Nephron progenitor cell (in vitro differentiated cells): ENCODE measurements around the gene ANTXR1.

Source experiments
- DNase-seq: peaks from one replicate; pipeline ENCODE4 v3.0.0; 2021
- H3K27ac Mint-ChIP-seq: 2 replicates; pipeline ENCODE4 v1.8.0; 2021; ENCODE audit warnings: mild to moderate bottlenecking, moderate library complexity, mixed read lengths
- H3K27me3 Mint-ChIP-seq: 2 replicates; pipeline ENCODE4 v1.8.0; 2021; ENCODE audit warnings: mild to moderate bottlenecking, low read depth, mixed read lengths; ENCODE audit not compliant: poor library complexity
- H3K36me3 Mint-ChIP-seq: 2 replicates; pipeline ENCODE4 v1.8.0; 2021; ENCODE audit warnings: low read depth, mixed read lengths
- H3K4me1 Mint-ChIP-seq: 2 replicates; pipeline ENCODE4 v1.8.0; 2021; ENCODE audit warnings: mixed read lengths
- H3K4me3 Mint-ChIP-seq: 2 replicates; pipeline ENCODE4 v1.8.0; 2021; ENCODE audit warnings: mild to moderate bottlenecking, moderate library complexity, mixed read lengths
- H3K9me3 Mint-ChIP-seq: 2 replicates; pipeline ENCODE4 v1.8.0; 2021; ENCODE audit warnings: mild to moderate bottlenecking, moderate library complexity, mixed read lengths
- TF ChIP-seq, protein P1 (sequence below): fragments of 200-600 bp; sonication (generic); IDR thresholded peaks from 2 replicates; pipeline ENCODE4 v1.5.0; 2021; ENCODE audit warnings: antibody characterized with exemption

The ANTXR1 gene

DNA sequence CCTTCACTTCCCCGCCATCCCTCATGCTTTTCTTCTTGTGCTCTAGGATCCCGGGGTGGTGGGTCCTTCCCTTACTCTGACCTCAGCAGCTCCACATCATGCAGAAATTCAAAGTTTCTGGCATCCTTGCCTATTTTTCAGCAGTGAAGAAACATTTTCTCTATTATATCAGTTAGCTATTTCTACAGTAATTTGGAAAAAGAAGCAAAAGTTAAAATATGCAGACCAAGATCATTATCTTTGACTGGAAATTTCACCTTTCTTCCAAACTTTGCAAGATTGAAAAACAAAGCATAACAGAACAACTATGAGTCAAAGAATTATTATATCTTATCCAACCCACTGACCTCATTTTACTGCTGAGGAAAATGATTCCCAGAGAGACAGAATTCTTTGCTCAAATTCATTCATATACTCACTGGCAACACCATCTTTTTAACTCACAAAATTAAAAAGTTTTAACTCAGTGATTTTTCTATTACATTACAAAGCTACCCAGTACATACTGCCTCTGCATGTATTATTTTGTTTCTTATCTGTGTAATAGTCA is 40.5 kb downstream of the ANTXR1 start:
- Mint-ChIP-seq H3K27ac (no peak overlapping the region), H3K27me3 (no peaks in the 10 kb centered on the region), H3K9me3 (peaks cover 25% of the 10 kb centered on the region), H3K4me3 (no peak overlapping the region), H3K4me1 (no peaks in the 10 kb centered on the region), H3K36me3 (peaks cover 73% of the 10 kb centered on the region)
- no peak for DNase-seq
- TF ChIP-seq, protein P1, sequence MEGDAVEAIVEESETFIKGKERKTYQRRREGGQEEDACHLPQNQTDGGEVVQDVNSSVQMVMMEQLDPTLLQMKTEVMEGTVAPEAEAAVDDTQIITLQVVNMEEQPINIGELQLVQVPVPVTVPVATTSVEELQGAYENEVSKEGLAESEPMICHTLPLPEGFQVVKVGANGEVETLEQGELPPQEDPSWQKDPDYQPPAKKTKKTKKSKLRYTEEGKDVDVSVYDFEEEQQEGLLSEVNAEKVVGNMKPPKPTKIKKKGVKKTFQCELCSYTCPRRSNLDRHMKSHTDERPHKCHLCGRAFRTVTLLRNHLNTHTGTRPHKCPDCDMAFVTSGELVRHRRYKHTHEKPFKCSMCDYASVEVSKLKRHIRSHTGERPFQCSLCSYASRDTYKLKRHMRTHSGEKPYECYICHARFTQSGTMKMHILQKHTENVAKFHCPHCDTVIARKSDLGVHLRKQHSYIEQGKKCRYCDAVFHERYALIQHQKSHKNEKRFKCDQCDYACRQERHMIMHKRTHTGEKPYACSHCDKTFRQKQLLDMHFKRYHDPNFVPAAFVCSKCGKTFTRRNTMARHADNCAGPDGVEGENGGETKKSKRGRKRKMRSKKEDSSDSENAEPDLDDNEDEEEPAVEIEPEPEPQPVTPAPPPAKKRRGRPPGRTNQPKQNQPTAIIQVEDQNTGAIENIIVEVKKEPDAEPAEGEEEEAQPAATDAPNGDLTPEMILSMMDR: no peak

DNA sequence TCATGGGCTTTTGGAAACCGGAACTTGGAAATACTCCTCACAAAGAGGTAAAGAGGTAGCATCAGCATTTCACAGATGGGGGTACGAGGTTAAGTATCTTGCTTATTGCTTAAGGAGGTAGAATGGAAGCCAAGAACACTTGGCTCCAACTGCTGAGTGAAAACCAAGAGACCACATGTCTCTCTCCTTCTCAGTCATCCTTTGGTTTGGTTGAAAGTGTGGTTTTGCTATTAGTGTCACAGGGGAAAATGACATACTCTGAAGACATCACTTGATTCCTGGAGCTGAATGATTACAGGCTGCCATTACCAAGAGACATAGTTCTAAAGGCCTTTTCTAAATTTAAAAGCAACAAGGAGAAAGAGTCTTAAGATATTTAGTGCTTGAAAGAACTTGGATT is 41.5 kb downstream of the ANTXR1 start:
- peaks cover 34% of the 10 kb centered on the region for H3K9me3 Mint-ChIP-seq
- TF ChIP-seq, protein P1: no peak
- no peaks in the 10 kb centered on the region for H3K4me1 Mint-ChIP-seq
- no peak overlapping the region for H3K27ac Mint-ChIP-seq
- no peaks in the 10 kb centered on the region for H3K27me3 Mint-ChIP-seq
- peaks cover 75% of the 10 kb centered on the region for H3K36me3 Mint-ChIP-seq
- H3K4me3 Mint-ChIP-seq: no peak overlapping the region
- no peak for DNase-seq

DNA sequence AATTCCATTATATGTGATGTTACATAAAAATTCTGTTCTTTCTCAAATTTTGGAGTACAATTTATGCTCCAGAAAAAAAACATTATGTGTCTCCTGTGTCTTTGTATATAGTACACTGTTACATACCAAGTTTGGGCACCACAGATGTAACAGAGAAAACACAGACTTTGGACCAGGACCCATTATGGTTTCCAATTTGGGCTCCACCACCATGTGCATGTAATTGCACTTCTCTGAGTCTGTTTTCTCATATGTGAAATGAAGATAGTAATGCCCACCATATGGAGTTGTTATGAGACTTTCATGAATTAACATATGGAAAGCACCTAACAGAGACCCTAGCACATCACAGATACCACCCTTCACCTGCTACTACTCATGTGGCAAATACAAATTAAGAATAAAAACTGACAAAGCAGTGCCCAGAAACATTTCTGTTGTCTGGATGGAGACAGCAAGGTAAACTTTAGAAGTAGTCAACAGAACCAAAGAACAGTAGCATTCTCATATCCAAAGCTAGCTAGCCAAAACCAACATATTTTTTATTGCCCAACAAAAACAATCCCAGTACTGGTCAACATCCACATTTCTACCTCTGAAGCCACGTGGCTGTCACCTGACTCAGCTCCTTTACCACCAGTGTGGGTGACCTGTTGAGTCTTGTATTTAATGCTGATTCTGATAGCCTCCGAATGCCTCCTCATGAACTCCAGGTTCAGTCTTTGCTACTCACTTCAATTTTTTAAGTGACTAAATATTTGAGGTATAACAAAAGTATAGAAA is 42.9 kb downstream of the ANTXR1 start:
- Mint-ChIP-seq H3K27me3 (no peaks in the 10 kb centered on the region), H3K9me3 (peaks cover 49% of the 10 kb centered on the region), H3K4me3 (no peak overlapping the region), H3K27ac (no peak overlapping the region), H3K36me3 (peaks cover 80% of the 10 kb centered on the region), H3K4me1 (no peaks in the 10 kb centered on the region)
- TF ChIP-seq, protein P1: no peak
- no peak for DNase-seq

DNA sequence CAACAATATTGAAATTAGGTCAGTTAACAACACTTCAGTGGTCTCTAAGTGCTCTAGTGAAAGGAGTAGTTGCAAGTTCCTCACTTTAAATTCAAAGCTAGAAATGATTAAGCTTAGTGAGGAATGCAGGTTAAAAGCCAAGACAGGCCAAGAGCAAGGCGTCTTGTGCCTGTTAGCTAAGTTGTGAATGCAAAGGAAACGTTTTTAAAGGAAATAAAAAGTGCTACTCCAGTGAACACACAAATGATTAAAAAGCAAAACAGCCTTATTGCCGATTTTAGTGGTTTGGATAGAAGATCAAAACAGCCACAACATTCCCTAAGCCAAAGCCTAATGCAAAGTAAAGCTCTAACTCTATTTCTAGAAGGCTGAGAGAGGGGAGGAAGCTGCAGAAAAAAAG is 44.7 kb downstream of the ANTXR1 start:
- TF ChIP-seq, protein P1: no peak
- Mint-ChIP-seq H3K9me3 (peaks cover 65% of the 10 kb centered on the region), H3K27ac (no peak overlapping the region), H3K27me3 (no peaks in the 10 kb centered on the region), H3K4me3 (no peak overlapping the region), H3K36me3 (peaks cover 92% of the 10 kb centered on the region), H3K4me1 (peaks cover 6% of the 10 kb centered on the region)
- DNase-seq: no peak

DNA sequence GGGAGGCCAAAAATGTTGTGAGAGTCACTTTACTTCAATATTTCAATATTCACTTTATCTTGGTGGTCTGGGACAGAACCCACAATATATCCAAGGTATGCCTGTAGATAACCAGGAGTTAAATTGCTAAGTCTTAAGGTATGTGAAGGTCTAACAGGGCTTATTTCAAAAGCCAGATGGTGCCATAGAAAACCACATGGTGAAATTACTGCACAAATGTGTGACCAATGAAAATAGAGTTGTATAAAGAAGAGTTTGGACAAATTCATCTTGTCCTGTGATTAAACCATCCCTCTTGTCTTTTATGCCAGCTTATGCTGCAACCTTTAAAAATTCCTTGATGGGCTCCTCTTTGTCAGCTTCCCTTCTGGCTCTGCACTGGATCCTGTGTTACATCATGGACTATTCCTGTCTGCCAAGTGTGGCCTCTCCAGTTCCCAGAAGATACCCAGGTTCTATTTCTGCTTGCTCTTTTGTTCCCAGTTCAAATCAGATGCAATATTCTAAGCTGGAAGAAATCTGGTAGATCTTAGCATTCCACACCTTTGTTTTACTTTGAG is 46.8 kb downstream of the ANTXR1 start:
- TF ChIP-seq, protein P1: no peak
- peaks cover 100% of the 10 kb centered on the region for H3K36me3 Mint-ChIP-seq
- H3K27ac Mint-ChIP-seq: no peak overlapping the region
- H3K4me3 Mint-ChIP-seq: no peak overlapping the region
- H3K9me3 Mint-ChIP-seq: peaks cover 87% of the 10 kb centered on the region
- no peak for DNase-seq
- peaks cover 12% of the 10 kb centered on the region for H3K4me1 Mint-ChIP-seq
- no peaks in the 10 kb centered on the region for H3K27me3 Mint-ChIP-seq
